Gastrocnemius medialis (tissue), 4 donors: ENCODE results near the gene DNASE1L2. TPM values are rescaled to one million over a fixed set of nuclear protein-coding genes. Genes with fewer than 3 reads are reported as not detected.

Source experiments
- ATAC-seq, 2 donors: fragments of 150-250 bp; one replicate each; pipeline ENCODE4 v1.9.1; 2016
- DNase-seq, 2 donors: peaks; one replicate each; pipeline ENCODE4 v3.0.0-alpha.2; 2019
- H3K27ac ChIP-seq, 4 donors: fragments of 200-600 bp; sonication (generic); 1 replicate in 1 of 4; 2 replicates in 3 of 4; pipeline ENCODE4 v1.5.1; 2016 to 2018; ENCODE audit warnings: mild to moderate bottlenecking in 2 of 4, moderate library complexity in 1 of 4
- H3K27me3 ChIP-seq, 3 donors: fragments of 200-600 bp; sonication (generic) in 2 of 3; 1 replicate in 1 of 3; 2 replicates in 2 of 3; pipeline versions ENCODE4 v1.5.1 to v1.6.0; 2016 to 2019; ENCODE audit warnings: mild to moderate bottlenecking in 1 of 3, moderate library complexity in 1 of 3
- H3K36me3 ChIP-seq, 2 donors: fragments of 200-600 bp; sonication (generic) in 1 of 2; one replicate each; pipeline ENCODE4 v1.5.1; 2017 to 2018
- H3K4me1 ChIP-seq, 2 donors: fragments of 200-600 bp; sonication (generic) in 1 of 2; one replicate each; pipeline ENCODE4 v1.5.1; 2016 to 2017; ENCODE audit warnings: mild to moderate bottlenecking in 2 of 2
- H3K4me3 ChIP-seq, 4 donors: fragments of 200-600 bp; sonication (generic) in 3 of 4; 1 replicate in 1 of 4; 2 replicates in 3 of 4; pipeline ENCODE4 v1.5.1; 2016 to 2019; ENCODE audit warnings: mild to moderate bottlenecking in 2 of 4
- H3K9me3 ChIP-seq, 3 donors: fragments of 200-600 bp; sonication (generic) in 2 of 3; 1 replicate in 1 of 3; 2 replicates in 2 of 3; pipeline ENCODE4 v1.5.1; 2016 to 2019
- POLR2A ChIP-seq, 2 donors: fragments of 450-650 bp; IDR thresholded peaks; one replicate each; pipeline ENCODE4 v1.6.1; 2017; ENCODE audit warnings: antibody characterized with exemption in 2 of 2, mild to moderate bottlenecking in 2 of 2, moderate library complexity in 2 of 2
- in situ Hi-C, 4 donors: fragments of 200-750 bp; cut with MboI; loops; one replicate each; pipeline versions ENCODE4 v1.15.0 to v1.8.0; 2017; ENCODE audit warnings: low sequenced_read_pairs in 4 of 4
- intact Hi-C: fragments of 100-400 bp; cut with DNase I; formaldehyde crosslinking; loops from one replicate; pipeline ENCODE4 v1.15.1; 2023; ENCODE audit warnings: low total_unique reads
- total RNA-seq, 4 donors: library from RNA; depleted of rRNA; stranded (reverse); fragments of >200 nt; gene quantifications; one replicate each; pipeline versions ENCODE4 v1.1.0 to v1.2.3, GENCODE V29; 2016
- TF ChIP-seq, protein P1 (sequence below), 5 experiments: fragments of 450-650 bp in 3 of 5; fragments of 200-600 bp in 2 of 5; sonication (generic) in 2 of 5; IDR thresholded peaks in 4 of 5; conservative IDR thresholded peaks in 1 of 5; 1 replicate in 4 of 5; 2 replicates in 1 of 5; pipeline ENCODE4 v1.5.1; 2016 to 2019; ENCODE audit warnings: antibody characterized with exemption in 5 of 5, mild to moderate bottlenecking in 3 of 5, moderate library complexity in 3 of 5

The DNASE1L2 gene
- total RNA-seq, 4 donors from 2014 or later: 0.69 to 2.1 TPM; not detected in 2

DNA sequence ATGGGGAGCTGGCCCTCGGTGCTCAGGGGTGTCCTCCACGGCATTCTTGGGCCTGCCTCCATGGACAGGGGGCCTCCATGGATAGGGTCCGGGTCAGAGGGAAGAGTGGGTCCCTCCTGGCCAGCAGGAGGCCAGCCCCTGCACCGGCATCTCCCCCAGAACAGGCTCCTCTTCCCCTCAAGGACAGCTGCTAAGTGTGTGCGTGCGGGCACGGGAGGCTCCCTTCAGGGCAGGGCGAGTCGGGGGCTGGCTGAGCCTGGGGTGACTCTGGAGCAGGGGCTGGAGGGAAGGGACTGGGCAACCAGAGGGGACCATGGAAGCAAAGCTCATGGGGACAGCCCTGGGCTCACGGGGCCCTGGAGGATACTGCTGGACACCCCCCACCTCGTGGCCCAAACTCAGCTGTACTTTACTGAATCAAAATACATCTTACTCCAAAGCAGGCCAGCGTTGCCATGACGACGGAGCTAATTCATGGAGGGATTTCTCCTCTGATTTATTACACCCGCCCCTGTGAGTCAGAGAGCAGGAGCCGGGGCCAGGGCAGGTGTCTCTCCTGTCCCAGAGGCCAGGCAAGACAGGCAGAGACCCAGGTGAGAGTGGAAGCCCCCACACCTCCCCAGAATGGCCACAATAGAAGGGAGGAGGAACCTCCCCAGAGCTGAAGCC, 41.9 kb upstream of the DNASE1L2 start:
- intact Hi-C loops (no loop called here), in situ Hi-C loops (no loop called here)
- Histone ChIP-seq H3K4me1 (peaks cover 7 to 10% of the 10 kb centered on the region in 2 donors), H3K4me3 (no peak overlapping the region), H3K9me3 (no peaks in the 10 kb centered on the region), H3K27ac (no peak overlapping the region), H3K36me3 (no peaks in the 10 kb centered on the region), H3K27me3 (peaks cover 27 to 36% (median 33%) of the 10 kb centered on the region in 3 donors)
- DNase-seq (no peak), ATAC-seq (no peak)
- TF ChIP-seq, protein P1, sequence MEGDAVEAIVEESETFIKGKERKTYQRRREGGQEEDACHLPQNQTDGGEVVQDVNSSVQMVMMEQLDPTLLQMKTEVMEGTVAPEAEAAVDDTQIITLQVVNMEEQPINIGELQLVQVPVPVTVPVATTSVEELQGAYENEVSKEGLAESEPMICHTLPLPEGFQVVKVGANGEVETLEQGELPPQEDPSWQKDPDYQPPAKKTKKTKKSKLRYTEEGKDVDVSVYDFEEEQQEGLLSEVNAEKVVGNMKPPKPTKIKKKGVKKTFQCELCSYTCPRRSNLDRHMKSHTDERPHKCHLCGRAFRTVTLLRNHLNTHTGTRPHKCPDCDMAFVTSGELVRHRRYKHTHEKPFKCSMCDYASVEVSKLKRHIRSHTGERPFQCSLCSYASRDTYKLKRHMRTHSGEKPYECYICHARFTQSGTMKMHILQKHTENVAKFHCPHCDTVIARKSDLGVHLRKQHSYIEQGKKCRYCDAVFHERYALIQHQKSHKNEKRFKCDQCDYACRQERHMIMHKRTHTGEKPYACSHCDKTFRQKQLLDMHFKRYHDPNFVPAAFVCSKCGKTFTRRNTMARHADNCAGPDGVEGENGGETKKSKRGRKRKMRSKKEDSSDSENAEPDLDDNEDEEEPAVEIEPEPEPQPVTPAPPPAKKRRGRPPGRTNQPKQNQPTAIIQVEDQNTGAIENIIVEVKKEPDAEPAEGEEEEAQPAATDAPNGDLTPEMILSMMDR (IDR thresholded peaks at IDR 0.05 in 4 of 5, conservative IDR thresholded peaks at IDR 0.05 in 1 of 5): no peak
- no peak for TF ChIP-seq POLR2A (IDR thresholded peaks at IDR 0.05)

DNA sequence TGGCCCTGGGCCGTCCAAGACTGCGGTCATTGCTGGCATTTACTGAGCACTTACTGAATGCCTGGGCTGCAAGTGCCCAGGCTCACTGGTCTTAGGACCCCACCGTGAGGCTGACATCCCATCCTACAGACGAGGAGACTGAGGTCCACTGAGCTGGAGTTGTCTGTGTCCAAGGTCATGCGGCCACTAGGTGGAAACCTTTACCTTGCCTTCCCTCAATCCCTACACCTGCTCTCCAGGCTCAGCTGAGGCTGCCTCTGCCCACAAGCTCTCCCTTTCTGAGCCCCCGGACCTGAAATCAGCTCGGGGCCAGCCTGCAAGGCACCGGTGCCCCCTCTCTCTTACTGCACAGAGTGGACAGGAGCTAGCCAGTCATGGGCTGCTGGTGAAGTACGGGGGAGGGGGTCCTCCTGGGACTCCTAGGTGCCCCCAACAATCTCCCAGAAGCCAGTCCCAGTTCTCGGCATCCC, 41.4 kb upstream of the DNASE1L2 start:
- peaks cover 27 to 36% (median 33%) of the 10 kb centered on the region in 3 donors for H3K27me3 ChIP-seq
- ATAC-seq (peak; percentile 80 to 88), DNase-seq (peak; percentile 29 to 49)
- H3K9me3 ChIP-seq: no peaks in the 10 kb centered on the region
- TF ChIP-seq, protein P1 (IDR thresholded peaks at IDR 0.05 in 4 of 5, conservative IDR thresholded peaks at IDR 0.05 in 1 of 5): peak in 4 of 5 experiments; percentile 51 to 66 (median 58)
- TF ChIP-seq POLR2A (IDR thresholded peaks at IDR 0.05): no peak
- H3K27ac ChIP-seq: no peak overlapping the region
- intact Hi-C loops (loop anchor here (1.0 to 5.0 kb wide), 2 partner anchors 56 to 307 kb away; partner anchors contain the start of gene ECI1), in situ Hi-C loops (no loop called here)
- H3K4me3 ChIP-seq: no peak overlapping the region
- peaks cover 7 to 10% of the 10 kb centered on the region in 2 donors for H3K4me1 ChIP-seq
- no peaks in the 10 kb centered on the region for H3K36me3 ChIP-seq

DNA sequence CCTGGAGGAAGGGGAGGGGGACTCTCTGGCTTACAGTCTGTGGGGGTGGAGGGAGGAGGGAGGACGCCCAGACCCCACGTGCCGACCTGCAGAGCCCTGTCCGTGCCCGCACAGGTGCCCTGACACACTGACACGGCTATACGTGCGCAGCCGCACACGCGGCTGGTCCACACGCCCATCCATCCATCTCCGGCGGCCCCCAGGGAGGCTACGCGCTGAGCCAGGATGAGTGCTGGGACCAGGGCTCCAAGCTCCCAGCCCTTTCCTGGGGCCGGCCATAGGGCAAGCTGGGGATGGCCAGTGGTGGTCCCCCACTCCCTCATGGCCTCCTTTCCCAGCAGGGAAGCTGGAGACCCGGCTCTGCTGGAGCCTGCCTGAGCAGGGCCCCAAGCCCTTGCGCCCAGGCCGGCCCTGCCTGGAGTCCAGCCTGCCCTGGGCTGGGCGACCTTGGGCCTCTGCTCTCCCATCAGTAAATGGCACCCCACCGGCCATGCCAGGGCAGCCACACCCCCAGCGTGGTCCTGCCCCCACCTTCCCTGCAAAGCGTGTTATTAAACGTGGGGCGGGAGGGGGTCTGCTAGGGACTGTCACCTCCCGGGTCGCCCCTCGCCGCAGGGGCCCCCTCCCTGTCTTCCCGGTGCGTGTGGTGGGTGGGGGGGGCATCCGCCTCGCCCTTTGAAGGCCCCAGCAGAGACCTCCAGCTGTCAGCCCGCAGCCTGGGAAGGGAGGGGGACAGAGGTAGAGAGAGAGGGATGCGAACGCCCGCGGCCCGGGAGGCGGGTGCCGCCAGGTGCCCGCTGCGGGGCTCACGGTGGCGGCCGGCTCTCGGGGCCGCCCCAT, 40.7 kb upstream of the DNASE1L2 start:
- Histone ChIP-seq H3K36me3 (no peaks in the 10 kb centered on the region), H3K4me3 (peak overlapping the region in 3 of 4 donors; percentile 34 to 38 (median 35)), H3K9me3 (no peaks in the 10 kb centered on the region), H3K27me3 (peaks cover 27 to 36% (median 33%) of the 10 kb centered on the region in 3 donors), H3K4me1 (peaks cover 7 to 10% of the 10 kb centered on the region in 2 donors), H3K27ac (no peak overlapping the region)
- ATAC-seq (peak in 1 of 2 donors; percentile 19), DNase-seq (no peak)
- in situ Hi-C loops (no loop called here), intact Hi-C loops (loop anchor here (1.0 to 5.0 kb wide), 2 partner anchors 56 to 307 kb away; partner anchors contain the start of gene ECI1)
- TF ChIP-seq, protein P1 (IDR thresholded peaks at IDR 0.05 in 4 of 5, conservative IDR thresholded peaks at IDR 0.05 in 1 of 5): no peak
- no peak for TF ChIP-seq POLR2A (IDR thresholded peaks at IDR 0.05)

DNA sequence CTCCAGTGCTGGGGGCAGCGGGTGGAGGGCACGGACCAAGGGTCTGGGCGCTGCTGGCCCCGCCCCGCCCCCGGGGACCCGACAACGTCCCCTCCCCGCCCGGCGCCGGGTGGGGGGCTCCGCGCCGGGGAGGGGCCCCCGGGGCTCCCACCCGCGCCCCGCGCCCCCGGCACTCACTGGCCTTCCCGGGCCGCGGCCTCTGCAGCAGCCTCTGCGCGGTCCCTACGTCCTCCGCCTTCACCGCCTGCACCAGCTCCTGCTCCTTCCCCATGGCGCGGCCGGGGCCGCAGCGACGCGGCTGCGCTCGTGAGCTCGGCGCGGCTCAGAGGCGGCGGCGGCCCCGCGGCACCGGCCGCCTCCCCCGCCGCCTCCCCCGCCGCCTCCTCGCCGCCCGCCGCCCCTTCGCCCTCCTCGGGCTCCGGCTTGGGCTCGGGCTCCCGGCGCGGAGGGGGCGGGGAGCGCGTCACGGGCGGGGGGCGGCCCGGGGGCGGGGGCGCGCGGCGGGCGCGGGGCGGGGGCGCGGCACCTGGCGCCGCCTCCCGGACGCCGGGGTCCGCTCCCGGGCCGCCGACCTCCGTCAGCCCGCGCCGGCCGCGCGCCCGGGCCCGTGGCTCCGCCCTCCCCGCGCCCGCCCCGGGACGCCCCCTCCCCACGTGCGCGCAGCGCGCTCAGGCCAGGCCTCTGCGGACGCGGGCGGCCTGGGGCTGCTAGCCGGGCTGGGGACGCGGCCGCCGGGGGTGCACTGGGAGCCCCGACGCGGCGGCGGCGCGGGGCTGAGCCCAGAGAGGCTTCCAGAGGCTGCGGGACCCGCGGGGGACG, 39.9 kb upstream of the DNASE1L2 start, which contains the start of gene CASKIN1:
Gene CASKIN1 (minus strand): TSS at position 444 of the 819 bp plus-strand sequence. CDS start 173 bp downstream, at position 271.
- peaks cover 7 to 10% of the 10 kb centered on the region in 2 donors for H3K4me1 ChIP-seq
- intact Hi-C loops: loop anchor here (5.0 kb wide), 1 partner anchor 306 kb away; no protein-coding TSS in a partner anchor
- in situ Hi-C loops: no loop called here
- H3K9me3 ChIP-seq: no peaks in the 10 kb centered on the region
- peaks cover 27 to 36% (median 33%) of the 10 kb centered on the region in 3 donors for H3K27me3 ChIP-seq
- peak within 1 kb of the TSS in 3 of 4 donors; percentile 34 to 38 (median 35) for H3K4me3 ChIP-seq
- ATAC-seq (peak in 1 of 2 donors; percentile 21), DNase-seq (no peak)
- no peaks in the 10 kb centered on the region for H3K36me3 ChIP-seq
- TF ChIP-seq POLR2A (IDR thresholded peaks at IDR 0.05): no peak
- TF ChIP-seq, protein P1 (IDR thresholded peaks at IDR 0.05 in 4 of 5, conservative IDR thresholded peaks at IDR 0.05 in 1 of 5): no peak
- no peak within 1 kb of the TSS for H3K27ac ChIP-seq
